VCaP (cell line): Measurements from ENCODE around the gene SSBP3.
"Not testable (repeated sequence)": the region's sequence is repeated elsewhere in the genome, so short reads cannot be mapped to it uniquely, and the experiment has no call there.

Source experiments
- H3K27ac ChIP-seq: fragments of 450-650 bp; 2 replicates; pipeline ENCODE4 v1.5.1; 2017
- TF ChIP-seq, protein P1 (sequence below): fragments of 450-650 bp; conservative IDR thresholded peaks from 2 replicates; pipeline ENCODE4 v1.5.1; 2017; ENCODE audit warnings: mild to moderate bottlenecking, moderate library complexity

The SSBP3 gene

GRCh38 chr1:54240741-54241335, 165.4 kb downstream of the SSBP3 start:
- H3K27ac ChIP-seq, result no peak overlapping the region
- TF ChIP-seq, protein P1, sequence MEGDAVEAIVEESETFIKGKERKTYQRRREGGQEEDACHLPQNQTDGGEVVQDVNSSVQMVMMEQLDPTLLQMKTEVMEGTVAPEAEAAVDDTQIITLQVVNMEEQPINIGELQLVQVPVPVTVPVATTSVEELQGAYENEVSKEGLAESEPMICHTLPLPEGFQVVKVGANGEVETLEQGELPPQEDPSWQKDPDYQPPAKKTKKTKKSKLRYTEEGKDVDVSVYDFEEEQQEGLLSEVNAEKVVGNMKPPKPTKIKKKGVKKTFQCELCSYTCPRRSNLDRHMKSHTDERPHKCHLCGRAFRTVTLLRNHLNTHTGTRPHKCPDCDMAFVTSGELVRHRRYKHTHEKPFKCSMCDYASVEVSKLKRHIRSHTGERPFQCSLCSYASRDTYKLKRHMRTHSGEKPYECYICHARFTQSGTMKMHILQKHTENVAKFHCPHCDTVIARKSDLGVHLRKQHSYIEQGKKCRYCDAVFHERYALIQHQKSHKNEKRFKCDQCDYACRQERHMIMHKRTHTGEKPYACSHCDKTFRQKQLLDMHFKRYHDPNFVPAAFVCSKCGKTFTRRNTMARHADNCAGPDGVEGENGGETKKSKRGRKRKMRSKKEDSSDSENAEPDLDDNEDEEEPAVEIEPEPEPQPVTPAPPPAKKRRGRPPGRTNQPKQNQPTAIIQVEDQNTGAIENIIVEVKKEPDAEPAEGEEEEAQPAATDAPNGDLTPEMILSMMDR, result no peak

- TF ChIP-seq, protein P1, result no peak
- no peak overlapping the region for H3K27ac ChIP-seq
Observed at GRCh38 chr1:54239631-54240031, 166.6 kb downstream of the SSBP3 start.

- TF ChIP-seq, protein P1, result no peak
- no peak overlapping the region for H3K27ac ChIP-seq
Observed at GRCh38 chr1:54239035-54239383, 167.2 kb downstream of the SSBP3 start.

- H3K27ac ChIP-seq, result no peak overlapping the region
- TF ChIP-seq, protein P1, result no peak
Observed at GRCh38 chr1:54238353-54239034, 167.7 kb downstream of the SSBP3 start.

- TF ChIP-seq, protein P1, result no peak
- H3K27ac ChIP-seq, result no peak overlapping the region
Observed at GRCh38 chr1:54237586-54237985, 168.6 kb downstream of the SSBP3 start.

DNA sequence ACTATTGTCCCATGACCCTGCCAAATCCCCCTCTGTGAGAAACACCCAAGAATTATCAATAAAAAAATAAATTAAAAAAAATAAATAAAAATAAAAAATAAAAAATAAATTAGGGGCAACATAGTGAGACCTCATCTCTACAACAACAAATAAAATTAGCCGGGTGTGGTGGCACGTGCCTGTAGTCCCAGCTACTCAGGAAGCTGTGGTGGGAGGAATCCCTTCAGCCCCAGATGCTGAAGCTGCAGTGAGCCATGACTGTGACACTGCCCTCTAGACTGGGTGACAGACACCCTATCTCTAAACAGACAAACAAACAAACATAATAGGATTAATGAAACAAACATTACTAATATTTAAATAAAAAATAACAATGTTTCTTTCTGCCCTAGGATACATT, 171.9 kb downstream of the SSBP3 start:
- TF ChIP-seq, protein P1, result no peak
- H3K27ac ChIP-seq, result no peak overlapping the region

DNA sequence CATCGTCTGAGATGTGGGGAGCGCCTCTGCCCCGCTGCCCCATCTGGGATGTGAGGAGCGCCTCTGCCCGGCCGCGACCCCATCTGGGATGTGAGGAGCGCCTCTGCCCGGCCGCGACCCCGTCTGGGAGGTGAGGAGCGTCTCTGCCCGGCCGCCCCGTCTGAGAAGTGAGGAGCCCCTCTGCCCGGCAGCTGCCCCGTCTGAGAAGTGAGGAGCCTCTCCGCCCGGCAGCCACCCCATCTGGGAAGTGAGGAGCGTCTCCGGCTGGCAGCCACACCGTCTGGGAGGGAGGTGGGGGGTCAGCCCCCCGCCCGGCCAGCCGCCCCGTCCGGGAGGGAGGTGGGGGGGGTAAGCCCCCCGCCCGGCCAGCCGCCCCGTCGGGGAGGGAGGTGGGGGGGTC, 173.0 kb downstream of the SSBP3 start:
- H3K27ac ChIP-seq, result not testable (repeated sequence)
